GM19025 (cell line): ENCODE data around the gene MYH9.

ENCODE experiments used
- ATAC-seq: cut with Tn5 transposase; IDR thresholded peaks from one replicate; pipeline ENCODE4 v1.9.1; 2021; ENCODE audit warnings: mild to moderate bottlenecking, low read depth, moderate library complexity; ENCODE audit not compliant: unreplicated experiment

Gene MYH9

DNA sequence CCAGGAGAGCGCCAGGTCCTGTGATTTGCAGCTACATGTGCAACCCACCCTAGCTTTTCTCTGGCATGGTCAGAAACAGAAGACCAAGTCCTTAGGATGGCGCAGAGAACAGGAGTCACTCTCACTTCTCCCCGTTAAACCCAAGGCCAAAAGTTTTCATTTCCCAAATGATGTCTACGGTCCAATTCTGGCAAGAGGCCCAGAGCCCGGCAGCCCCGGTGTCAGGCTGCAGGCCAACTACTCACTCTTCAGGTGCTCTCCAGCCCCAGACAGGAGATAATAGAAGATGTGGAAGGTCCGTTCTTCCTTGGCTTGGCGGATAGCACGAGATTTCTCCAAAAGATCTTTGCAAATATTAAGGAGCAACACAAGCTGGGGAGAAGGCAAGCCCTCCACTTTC, 67.2 kb downstream of the MYH9 start:
- ATAC-seq: no peak

DNA sequence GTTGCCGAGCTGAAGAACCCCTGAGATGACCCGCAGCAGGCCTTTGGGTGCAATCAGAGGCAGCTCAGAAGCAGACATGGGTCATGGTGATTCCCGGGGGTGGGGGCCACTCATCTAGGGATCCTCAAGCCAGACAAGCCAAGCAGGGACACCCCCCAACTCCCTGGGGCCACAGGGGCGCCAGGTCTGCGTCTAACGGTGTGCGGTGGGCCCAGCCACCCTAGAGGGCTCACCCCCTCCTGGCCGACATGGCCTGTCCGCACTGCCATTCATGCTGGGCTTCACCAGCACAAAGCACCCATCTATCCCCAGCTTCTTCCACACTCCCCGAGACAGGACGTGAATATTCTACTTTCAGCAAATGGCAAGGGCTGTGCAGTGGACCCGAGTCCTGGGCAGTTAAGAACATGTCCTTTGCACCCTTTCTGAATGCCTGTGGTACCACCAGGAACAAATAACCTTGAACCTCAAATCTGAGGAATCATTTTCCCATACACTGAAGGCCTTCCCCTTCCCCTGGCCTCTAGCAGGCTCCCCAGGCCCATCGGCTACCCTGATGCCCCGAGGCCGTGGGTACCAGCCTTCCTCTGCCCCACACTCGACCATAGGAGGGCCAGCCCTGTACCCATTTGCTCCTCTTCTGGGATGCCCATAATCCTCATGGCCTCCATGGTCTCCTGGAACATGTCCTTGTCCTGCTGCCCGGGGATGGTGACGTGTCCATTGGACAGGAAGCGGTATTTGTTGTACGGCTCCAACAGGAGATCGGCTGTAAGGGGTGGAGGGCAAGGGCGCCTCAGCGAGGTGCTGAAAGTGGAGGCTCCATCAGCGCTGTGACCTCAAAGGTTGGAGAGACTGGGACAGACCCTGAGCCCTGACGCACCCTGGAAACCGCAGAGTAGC, 67.9 kb downstream of the MYH9 start:
- no peak for ATAC-seq

DNA sequence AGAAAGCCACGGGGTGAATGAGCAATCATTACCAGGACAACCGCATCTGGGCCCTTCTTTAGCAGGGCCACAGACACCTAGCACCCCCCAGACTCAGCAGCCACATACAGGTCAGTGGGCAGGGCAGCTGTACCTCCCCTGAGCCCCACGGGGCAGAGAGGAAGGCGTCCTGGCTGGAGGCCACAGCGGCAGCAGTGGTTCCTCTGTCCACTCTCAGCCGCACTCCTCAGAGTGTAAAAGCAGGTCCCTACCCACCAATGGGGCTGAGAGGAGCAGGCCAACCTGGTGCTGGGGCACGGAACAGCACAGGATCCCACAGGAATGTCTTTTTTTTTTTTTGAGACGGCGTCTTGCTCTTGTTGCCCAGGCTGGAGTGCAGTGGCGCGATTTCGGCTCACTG, 69.3 kb downstream of the MYH9 start:
- no peak for ATAC-seq

DNA sequence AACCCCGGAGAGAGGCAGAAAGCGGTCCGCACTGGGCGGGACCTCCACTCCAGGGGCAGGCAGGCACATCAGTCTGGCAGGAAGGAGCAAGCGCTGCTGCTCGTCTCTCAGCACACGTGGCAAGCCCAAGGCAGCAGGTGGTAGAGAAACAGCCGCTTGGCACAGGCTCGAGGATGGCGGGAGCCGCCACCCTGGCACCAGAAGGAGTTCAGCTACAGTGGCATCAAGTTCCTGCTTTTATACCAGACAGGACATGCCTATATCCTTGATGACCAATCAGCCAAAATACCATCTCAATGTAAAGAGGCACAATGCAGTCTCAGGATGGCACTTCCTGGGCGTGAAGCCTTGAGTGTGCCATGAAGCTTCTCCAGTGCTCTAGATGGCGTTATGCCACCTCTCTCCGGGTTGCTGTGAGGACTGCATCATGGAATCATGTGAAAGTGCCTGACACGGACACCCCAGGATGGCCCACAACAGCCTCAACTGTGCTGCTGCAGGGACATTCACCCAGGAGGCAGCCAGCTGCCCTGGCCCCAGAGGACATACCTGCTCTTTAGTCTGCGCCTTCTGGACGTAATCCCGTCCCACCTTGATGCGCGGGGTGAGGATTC, 70.0 kb downstream of the MYH9 start:
- no peak for ATAC-seq

DNA sequence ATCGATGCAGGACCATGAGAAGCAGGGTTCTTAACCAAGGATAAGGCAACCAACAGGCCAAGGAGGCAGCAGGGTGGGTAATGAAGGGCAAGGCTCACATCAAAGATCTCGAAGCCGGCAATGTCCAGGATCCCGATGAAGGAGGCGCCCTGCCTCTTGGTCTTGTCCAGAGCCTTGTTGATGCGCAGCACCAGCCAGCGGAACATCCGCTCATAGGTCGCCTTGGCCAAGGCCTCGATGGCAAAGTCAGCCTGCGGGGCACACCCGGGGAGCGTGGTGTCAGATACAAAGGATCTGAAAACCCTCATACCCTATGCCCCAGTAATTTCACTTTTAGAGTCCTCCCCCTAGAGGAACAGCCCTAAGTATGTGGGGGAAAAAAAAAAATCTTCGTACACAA, 71.3 kb downstream of the MYH9 start:
- ATAC-seq: no peak

DNA sequence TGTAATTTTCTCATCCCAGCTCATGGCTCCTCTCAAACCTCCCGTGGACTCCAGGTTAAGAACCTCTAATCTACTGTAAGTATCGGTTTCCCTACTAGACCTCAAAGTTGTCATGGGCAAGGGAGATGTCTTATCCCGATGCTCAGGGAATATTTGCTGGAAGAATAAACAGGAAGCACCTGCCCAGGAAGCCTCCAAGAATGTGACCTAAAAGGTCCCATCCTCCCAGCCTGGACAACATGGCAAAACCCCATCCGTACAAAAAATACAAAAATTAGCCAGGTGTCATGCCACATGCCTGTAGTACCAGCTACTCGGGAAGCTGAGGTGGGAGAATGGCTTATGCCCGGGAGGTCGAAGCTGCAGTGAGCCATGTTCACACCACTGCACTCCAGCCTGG, 72.4 kb downstream of the MYH9 start:
- no peak for ATAC-seq

DNA sequence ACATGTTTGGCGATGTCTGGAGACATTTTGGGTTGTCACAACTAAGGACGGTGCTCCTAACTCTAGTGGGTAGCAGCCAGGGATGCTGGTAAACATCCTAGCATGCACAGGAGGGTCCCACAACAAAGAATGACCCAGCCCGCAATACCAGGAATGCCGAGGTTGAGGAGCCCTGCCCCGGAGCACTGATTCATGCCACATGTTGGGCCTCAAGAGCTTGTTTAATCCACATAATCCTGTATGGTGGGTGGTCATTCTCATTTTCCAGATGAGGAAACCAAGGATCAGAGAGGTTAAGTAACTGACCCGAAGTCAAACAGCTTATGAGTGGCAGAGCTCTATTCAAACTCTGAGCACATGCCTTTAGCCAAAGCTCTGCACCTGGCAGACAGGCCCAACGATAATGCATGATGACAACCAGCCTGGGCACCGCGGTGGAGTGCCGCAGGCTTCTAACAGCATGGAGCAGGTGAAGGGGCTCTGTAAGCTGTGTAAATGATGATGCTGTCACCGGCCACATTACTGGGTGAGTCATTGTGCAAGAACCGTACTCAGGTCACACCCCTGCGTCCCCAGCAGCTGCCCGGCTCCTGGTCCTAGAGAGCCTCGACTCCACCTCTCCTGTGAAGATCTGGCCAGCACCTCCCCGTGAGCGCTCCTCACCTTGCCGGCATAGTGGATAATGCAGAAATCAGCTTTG, 76.2 kb downstream of the MYH9 start:
- no peak for ATAC-seq

DNA sequence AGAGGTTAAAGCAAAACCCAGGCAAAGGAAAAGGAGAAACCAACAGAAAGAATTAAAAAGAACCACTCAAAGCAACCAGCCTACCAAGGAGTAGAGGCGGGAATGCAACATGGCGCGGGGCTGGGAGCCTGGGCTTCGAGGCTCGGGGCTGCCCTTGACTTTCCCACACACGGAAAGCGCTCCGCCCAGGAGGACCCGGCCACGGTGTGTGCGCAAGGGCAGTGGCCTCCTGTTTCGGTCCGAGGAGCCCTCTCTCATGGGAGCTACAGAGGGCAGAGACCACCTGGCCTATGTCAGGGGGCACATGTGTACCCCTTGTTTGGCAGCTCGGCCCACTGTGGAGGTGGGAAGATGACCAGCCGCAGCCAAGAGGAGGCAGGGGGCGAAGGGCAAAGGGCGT, 78.9 kb downstream of the MYH9 start:
- ATAC-seq: no peak

DNA sequence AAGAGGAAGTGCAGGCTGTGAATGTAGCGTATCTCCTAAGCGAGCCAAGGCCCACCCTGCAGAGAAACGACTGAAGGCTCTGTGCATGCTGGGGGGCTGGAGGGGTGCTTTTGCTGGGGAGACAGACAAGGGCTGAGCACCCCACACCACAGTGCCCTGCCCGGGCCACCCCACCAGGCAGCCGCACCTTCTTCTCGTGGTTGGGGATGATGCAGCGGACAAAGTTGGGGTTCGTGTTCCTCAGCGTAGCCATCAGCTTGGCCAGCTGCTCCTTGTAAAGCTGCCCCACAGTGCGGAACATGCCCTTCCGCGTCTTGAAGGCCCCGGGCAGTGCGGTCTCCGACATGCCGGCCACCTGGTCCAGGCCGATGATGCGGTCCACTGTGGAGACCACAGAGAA, 81.5 kb downstream of the MYH9 start:
- no peak for ATAC-seq

DNA sequence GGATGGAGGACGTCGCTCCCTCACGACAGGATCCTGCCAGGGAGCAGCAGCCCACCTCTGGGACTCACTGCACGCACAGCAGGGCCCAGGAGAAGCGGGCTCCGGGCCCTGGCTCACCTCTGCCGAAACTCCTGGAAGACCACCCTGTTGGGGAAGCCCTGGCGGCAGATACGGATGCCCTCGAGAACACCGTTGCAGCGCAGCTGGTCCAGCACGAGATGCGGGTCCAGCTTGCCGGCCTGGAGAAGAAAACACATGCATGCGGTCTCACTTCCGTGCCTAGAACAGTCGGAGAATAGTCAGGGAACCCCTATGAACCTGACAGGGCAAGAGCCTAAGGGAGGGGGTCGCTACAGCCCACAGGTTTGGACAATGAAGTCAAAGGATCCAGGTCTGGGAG, 82.0 kb downstream of the MYH9 start:
- ATAC-seq: no peak

DNA sequence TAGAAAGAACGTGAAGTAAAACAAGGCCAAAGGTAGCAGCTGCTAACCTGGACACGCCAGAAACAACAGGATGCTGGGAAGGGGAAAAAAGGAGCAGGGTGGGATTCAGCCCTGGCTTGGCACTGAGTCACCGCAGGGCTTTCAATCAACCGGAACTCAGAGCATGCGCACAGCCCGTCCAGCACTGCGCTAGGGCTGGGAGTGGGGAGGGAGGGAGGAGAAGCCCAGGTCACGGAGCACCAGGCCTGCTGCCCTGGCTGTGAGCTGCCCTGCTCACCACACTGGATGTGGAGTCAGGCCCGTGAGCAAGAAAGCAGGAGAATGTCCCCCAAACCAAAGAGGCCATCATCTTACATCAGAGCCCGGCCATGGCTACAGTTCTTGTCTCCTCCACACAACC, 83.3 kb downstream of the MYH9 start:
- no peak for ATAC-seq

DNA sequence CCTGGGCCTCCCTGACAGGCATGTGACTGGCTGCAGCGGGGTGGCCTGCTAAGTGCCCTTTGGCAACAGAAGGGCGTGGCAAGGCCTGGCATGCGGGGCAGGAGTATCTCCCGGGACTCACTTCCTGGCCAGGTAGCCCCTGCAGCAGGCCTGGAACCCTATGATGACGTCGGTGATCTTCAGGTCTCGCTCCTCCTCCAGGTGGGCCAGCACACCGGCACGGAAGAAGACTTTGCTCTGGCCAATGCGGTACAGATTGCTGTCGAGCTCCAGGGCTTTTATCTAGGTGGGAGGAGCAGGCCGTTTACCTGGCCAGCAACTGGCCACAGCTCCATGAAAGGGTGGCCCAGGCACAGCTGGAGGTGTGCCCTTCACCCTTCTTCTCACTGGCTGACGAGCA, 83.9 kb downstream of the MYH9 start:
- no peak for ATAC-seq

DNA sequence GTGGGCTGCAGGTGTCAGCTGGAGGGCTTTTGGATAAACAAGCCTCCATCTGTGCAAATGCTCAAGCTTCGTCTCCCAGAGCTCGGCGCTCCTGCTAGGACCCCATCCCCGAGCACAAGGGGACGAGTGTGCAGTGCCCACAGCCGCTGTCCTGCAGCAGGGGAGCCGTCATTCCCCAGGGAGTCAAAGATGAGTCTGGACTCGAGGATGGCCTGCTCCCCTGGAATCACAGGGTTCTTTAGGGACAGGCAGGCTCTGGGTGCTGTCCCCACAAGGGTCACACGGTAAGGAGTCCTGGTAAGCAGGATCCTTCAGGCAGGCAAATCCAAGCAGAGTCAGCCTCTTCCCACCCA, 84.7 kb downstream of the MYH9 start:
- no peak for ATAC-seq

DNA sequence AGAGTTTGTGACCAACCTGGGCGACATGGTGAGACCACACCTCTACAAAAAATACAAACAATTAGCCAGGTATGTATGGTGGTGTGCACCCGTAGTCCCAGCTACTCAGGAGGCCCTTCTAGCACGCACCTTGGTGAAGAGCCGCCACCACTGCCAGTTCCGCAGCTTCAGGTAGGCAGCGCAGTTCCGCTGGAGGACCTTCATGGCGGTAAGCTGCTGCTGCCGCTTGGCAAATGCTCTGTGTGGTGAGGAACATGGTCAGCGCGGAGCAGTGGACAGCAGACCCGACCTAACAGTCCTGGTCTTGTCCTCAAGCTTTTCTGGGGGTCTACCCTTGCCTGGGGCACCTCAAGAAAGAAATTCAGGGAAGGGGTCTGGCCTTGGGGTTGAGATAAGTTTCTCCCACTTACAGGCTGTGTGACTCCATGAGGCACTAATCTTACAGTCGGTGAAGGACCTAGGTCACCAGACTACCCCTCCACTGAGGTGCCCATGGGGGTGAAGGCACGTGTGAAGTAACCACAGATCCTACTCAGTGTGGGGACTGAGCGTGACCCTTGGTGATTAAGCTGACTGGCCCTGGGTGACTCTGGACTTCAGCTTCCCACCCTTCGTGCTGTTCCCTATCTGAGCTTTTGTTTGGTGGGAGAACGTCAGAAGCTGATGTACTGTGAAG, 85.2 kb downstream of the MYH9 start:
- ATAC-seq: no peak

DNA sequence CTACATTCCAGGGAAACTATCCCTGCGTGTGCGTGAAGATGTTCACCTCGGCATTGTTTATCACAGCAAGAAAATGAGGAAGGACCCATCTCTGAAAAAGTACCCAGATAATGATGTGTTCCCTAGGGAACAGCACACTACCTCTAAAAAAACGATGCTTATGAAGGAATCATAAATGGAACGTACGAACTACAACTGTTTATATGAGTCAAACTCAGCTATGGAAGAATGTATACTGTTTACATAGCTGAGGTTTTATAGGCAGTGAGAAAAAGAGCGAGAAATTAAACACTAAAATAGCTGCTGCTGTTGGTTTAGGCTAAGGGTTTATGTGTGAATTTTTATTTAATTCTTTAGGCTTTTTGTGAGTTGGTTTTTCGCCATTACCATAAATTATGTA, 85.9 kb downstream of the MYH9 start:
- no peak for ATAC-seq

DNA sequence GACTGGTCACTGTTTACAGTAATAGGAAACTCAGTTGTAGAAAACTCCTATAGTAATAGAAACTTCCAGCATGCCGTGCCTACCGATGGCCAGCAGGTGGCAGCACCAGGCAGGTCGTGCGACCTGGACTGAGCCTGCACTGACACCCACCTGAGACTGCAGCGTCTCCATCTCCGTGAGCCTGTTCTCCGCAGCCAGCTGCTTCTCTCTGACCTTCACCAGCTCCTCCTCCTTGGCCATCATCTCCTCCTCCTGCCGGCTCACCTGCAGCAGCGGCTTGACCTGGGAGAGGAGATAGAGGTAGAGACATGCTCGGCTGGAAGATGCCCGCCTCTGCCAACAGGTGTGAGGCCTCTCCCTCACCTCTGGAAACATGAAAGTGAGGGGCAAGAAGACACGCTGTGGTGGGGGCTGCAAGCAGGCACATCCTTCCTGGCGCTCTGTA, 86.4 kb downstream of the MYH9 start:
- ATAC-seq: no peak

DNA sequence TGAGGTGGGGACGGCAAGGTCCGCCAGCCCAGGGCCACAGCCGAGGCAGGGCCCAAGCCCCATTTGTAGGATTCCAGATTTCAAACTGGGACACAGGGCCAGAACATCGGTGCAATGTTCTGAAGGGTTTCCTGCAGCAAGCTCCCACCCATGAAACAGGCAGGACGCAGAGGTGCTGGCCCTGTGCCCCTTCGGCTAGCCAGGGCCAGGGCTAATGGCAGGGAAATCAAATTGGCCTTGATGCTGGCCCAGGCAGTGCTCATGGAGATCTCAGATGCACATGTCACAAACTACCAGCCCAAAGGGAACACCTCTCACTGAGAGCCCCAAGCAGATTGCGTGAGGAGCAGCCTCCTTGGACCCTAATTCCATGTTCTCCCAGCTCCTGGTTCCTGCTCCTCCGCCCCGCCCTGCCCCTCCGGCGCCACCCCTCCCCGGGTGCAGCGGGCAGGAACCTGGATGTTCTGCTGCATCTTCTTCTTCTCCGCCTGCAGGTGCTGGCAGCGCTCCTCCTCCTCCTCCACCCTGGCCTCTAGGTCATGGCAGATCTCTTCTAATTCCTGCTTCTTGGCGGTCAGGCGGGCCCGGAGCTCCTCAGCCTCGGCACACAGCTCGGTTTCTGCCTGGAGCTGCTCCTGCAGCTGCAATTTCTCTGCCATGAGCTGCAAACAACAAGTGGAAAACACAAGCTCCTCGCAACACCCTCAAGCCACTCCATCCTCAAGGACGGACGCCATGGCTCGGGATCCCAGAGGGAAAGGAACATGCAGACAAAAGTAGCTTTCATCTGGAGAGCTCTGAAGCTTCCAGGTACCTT, 87.2 kb downstream of the MYH9 start:
- ATAC-seq: no peak

DNA sequence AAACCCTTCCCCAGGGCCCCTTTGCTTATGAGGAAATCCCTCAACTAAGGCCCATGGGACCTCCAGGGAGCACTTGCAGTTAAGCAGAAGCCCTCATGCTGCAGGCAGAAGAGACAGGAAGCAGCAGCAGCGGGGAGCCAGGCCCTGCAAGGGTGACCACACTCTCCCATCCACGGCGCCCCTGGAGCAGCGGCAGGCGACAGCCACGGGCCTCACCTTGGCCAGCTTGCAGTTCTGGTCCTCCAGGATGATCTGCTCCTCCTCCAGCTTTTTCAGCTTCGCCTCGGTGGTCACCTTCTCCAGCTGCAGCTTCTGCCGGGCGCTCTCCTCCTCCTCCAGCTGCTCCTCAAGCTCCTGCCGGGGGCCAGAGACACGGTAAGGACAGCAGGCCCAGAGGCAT, 87.9 kb downstream of the MYH9 start:
- ATAC-seq: no peak

DNA sequence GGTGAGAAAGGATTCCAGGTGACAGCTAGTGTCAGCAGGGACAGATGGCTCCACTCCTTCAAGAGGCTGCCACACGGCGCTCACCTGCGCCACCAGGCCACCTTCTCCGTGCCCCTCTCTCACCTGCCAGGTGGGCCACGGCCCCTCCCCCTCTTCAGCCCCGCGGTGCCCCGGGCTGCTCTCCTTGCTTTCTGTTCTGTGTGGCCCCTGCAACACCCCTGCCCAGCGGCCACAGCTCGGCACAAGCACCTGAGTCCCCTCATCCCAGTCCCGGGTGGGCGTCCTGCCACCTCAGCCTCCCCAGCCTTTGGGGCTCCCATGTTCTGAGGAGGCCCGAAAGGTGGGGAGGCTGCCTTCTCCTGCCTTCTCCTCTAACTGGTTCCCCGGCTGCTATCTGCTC, 88.5 kb downstream of the MYH9 start:
- ATAC-seq: no peak

DNA sequence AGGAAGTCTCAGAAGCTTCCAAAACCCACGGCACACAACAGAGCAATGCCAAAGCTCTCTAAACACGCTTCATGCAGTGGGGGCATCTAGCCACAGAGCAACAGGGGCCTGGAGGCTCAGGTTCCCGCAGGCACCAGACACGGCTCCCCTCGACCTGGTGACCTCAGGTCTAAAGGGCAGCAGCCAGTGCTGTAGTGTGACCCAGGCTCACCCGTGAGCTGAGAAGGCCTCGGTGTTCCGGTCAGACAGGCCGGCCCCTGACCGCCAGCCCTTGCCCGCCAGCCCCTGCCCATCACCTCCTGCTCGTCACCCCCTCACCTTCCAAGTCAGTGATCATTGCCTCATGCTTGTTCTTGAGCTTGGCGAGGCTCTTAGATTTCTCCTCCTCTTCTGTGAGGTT, 89.2 kb downstream of the MYH9 start:
- ATAC-seq: no peak
